ACC112 (cell line): ENCODE measurements around the gene PTPRJ.

ENCODE experiments used
- H2AFZ ChIP-seq: fragments of 200-600 bp; sonication (generic); one replicate; pipeline ENCODE4 v1.6.0; 2017; ENCODE audit warnings: antibody characterized with exemption, low read length; ENCODE audit not compliant: unreplicated experiment
- H3K27ac ChIP-seq: fragments of 200-600 bp; sonication (generic); 2 replicates; pipeline ENCODE4 v1.5.1; 2014; ENCODE audit warnings: low read depth, mild to moderate bottlenecking, antibody characterized with exemption, low read length, moderate library complexity
- H3K27me3 ChIP-seq: fragments of 200-600 bp; sonication (generic); 2 replicates; pipeline ENCODE4 v1.6.1; 2014; ENCODE audit warnings: mild to moderate bottlenecking, antibody characterized with exemption, low read length, moderate library complexity, mixed read lengths; ENCODE audit not compliant: insufficient read depth
- H3K36me3 ChIP-seq: fragments of 200-600 bp; sonication (generic); 2 replicates; pipeline ENCODE4 v1.6.1; 2016; ENCODE audit warnings: mild to moderate bottlenecking, antibody characterized with exemption, low read length, moderate library complexity, mixed read lengths; ENCODE audit not compliant: insufficient read depth
- H3K4me1 ChIP-seq: fragments of 200-600 bp; sonication (generic); one replicate; pipeline ENCODE4 v1.6.1; 2016; ENCODE audit warnings: low read length, mixed read lengths; ENCODE audit not compliant: insufficient read depth, unreplicated experiment, control insufficient read depth
- H3K4me3 ChIP-seq: fragments of 200-600 bp; sonication (generic); 2 replicates; pipeline ENCODE4 v1.5.1; 2014; ENCODE audit warnings: mild to moderate bottlenecking, low read depth, low read length
- H3K79me2 ChIP-seq: fragments of 200-600 bp; sonication (generic); one replicate; pipeline ENCODE4 v1.6.0; 2016; ENCODE audit warnings: low read length; ENCODE audit not compliant: control insufficient read depth, unreplicated experiment, insufficient read depth

The PTPRJ gene

DNA sequence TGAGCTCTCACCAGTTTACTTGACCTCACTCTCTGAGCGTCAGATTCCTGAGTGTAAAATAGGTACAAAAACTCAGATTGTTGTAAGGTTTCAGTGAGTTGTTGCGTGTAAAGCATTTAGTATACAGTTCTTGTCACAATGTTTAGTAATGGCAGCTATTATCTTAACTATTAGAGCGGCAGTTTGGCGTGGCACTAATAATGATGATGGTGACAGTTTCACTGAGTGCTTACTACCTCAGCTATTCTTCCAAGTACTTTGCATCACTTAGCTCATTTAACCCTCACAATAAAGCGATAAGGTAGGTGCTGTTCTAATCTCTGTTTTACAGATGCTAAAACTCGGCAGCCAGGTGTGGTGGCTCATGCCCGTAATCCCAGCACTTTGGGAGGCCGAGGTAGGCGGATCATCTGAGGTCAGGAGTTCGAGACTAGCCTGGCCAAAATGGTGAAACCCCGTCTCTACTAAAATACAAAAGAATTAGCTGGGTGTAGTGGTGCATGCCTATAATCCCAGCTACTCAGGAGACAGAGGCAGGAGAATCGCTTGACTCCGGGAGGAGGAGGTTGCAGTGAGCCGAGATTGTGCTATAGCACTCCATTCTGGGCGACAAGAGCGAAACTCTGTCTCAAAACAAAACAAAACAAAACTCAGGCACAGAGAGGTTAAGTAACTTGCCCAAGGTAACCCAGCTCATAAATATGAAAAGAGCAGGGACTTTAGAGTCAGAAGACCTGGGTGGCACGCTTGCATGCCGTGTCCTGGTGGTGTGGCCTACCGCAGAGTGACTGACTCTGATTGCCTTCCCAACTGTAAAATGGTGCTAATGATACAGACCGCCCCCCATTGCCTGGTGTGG lies 76.2 kb downstream of the PTPRJ start:
- Histone ChIP-seq H3K27ac (no peak overlapping the region), H3K4me1 (peaks cover 19% of the 10 kb centered on the region), H3K79me2 (peaks cover 7% of the 10 kb centered on the region), H3K27me3 (no peaks in the 10 kb centered on the region), H3K36me3 (no peaks in the 10 kb centered on the region), H2AFZ (no peak overlapping the region), H3K4me3 (no peak overlapping the region)

DNA sequence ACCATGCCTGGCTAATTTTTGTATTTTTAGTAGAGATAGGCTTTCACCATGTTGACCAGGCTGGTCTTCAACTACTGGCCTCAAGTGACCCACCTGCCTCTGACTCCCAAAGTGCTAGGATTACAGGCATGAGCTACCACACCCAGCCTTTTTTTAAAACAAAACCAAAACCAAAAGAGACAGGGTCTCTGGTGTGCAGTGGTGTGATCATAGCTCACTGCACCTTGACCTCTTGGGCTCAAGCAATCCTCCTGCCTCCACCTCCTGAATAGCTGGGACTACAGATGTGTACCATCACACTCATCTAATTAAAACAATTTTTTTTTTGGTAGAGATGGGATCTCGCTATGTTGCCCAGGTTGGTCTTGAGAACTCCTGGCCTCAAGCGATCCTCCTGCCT lies 77.7 kb downstream of the PTPRJ start:
- Histone ChIP-seq H3K36me3 (no peaks in the 10 kb centered on the region), H3K4me3 (no peak overlapping the region), H3K27ac (no peak overlapping the region), H3K79me2 (peaks cover 11% of the 10 kb centered on the region), H3K4me1 (peaks cover 16% of the 10 kb centered on the region), H2AFZ (no peak overlapping the region), H3K27me3 (no peaks in the 10 kb centered on the region)

DNA sequence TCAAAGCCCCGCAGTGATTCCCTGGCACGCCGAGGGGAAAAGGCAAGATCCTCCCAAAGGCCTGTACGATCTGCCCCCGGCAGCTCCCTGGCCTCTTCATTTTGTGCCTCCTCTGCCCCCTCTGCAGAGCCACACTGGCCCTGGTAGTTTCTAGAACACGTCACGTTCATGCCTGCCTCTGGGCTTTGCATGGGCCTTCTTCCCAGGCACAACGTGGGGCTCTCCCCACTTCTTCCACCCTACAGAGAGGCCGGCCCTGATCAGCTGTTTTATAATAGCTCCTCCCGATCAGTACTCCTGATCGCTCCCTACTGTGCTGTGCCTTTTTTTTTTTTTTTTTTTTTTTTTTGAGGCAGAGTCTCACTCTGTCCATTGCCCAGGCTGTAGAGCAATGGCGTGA lies 78.4 kb downstream of the PTPRJ start:
- Histone ChIP-seq H3K4me1 (peaks cover 21% of the 10 kb centered on the region), H3K36me3 (no peaks in the 10 kb centered on the region), H3K79me2 (peaks cover 11% of the 10 kb centered on the region), H3K4me3 (no peak overlapping the region), H3K27me3 (no peaks in the 10 kb centered on the region), H3K27ac (no peak overlapping the region), H2AFZ (no peak overlapping the region)

DNA sequence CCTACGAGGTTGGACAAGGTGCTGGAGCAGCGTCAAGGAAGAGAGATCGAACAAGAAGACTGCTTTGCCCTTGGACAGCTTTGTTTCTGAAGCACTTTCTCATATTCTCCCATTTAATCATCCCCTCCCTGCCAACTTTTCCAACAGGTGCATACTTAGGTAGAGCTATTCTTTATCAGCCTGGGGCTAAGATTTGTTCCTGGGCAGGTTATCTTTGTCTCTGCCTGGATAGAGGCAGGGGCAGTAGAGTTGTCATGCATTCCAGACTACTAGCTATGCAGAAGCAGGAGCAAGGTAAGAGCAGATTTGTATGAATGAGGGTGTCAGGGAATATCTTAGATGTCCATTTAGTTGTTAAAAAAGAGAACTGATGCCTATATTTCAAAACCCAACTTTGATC lies 82.3 kb downstream of the PTPRJ start:
- Histone ChIP-seq H3K27ac (peak overlapping the region; percentile 92), H3K27me3 (no peaks in the 10 kb centered on the region), H3K4me1 (peaks cover 37% of the 10 kb centered on the region), H2AFZ (no peak overlapping the region), H3K79me2 (peaks cover 20% of the 10 kb centered on the region), H3K36me3 (no peaks in the 10 kb centered on the region), H3K4me3 (no peak overlapping the region)

DNA sequence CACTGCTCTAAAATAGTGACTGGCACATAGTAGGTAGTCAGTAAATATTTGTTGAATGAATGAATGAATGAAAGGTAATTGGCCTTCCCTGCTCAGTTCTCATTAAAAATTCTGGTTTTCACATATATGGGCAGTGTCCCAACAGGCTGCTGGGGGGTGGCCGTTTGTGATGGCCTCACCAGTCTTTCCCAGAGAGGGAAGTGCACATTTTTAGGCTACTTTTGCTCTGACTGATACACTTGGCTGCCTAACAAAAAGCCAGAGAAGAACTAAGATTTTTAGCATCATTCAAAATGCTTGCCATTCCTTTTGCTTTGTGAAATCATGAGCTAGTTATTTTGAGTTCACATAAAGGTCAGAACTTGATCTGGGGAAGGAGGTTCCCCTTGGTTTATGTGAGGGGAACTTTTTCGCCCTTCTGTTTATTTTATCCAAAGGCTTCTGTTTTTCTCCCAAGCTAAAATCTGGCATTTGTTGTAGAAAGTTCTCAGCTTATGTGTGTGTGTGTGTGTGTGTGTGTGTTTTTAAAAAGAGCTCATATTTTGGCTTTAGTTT lies 83.1 kb downstream of the PTPRJ start:
- no peaks in the 10 kb centered on the region for H3K36me3 ChIP-seq
- peaks cover 20% of the 10 kb centered on the region for H3K79me2 ChIP-seq
- H3K27ac ChIP-seq, result peak overlapping the region; percentile 92
- H3K4me1 ChIP-seq, result peaks cover 37% of the 10 kb centered on the region
- H3K4me3 ChIP-seq, result peak overlapping the region; percentile 54
- H2AFZ ChIP-seq, result peak overlapping the region; percentile 2
- H3K27me3 ChIP-seq, result no peaks in the 10 kb centered on the region

DNA sequence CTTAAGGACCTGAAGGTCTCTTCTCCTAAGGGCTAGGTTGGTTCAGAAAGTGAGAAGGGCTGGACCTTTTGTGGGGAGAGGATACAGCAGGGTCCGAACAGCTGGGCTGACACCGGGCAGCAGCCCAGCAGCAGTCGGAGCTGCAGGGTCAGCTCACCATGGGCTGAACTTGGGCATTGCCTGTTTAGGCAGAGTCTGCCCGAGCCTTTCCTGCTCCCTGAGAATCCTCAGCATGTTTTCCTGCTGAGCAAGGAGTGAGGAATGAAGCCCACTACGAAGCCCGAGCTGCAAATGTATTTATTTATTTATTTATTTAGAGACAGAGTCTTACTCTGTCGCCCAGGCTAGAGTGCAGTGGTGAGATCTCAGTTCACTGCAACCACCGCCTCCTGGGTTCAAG lies 83.9 kb downstream of the PTPRJ start:
- Histone ChIP-seq H2AFZ (peak overlapping the region; percentile 48), H3K27ac (peak overlapping the region; percentile 92), H3K79me2 (peaks cover 20% of the 10 kb centered on the region), H3K4me1 (peaks cover 37% of the 10 kb centered on the region), H3K27me3 (no peaks in the 10 kb centered on the region), H3K4me3 (peak overlapping the region; percentile 54), H3K36me3 (no peaks in the 10 kb centered on the region)

DNA sequence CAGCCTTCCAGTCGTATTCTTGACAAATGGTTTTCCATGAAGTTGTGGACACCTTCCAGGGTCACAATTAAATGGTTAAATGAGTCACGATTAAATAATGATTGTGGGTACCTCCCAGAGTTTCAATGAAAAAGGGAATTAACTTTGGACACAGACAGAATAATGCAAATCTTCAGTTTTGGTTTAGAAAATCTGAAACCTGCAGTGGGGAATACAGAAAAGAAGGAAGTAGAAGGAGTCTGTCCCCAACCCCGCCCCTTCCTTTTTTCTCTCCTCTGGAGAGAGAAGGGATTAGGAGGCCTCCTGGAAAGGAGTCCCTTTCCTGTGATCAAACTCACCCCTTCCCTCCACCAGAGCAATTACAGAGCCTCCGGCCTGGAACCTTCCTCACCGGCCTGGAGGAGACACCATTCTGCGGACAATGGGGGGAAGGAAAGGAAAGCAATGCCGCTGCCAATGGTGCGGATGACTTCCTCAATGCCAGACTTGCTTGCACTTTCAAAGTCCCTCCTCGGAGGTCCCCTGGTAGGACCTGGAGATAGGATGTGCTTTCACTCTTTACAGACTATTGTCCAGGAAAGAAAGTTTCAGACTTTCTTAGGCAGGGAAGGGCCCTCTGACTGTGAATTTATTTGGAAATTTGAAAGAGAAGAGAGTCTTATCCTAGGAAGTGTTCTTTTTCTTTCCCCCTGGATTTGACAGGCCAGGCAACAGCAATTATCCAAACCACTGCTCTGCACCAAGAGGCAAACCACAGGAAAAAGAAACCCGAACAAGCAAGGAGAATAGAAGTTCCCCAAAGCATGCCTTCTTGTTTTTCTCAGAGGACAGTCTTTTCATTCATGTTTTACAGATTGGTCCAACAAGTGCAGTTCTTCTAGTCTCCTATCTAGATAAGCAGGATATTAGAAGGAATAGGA lies 86.8 kb downstream of the PTPRJ start:
- Histone ChIP-seq H3K27ac (no peak overlapping the region), H3K4me3 (peak overlapping the region; percentile 18; the same call in 1 of the 2 replicates), H3K4me1 (peaks cover 37% of the 10 kb centered on the region), H2AFZ (no peak overlapping the region), H3K36me3 (peaks cover 5% of the 10 kb centered on the region; the same call in 1 of the 2 replicates), H3K79me2 (peaks cover 11% of the 10 kb centered on the region), H3K27me3 (no peaks in the 10 kb centered on the region)

DNA sequence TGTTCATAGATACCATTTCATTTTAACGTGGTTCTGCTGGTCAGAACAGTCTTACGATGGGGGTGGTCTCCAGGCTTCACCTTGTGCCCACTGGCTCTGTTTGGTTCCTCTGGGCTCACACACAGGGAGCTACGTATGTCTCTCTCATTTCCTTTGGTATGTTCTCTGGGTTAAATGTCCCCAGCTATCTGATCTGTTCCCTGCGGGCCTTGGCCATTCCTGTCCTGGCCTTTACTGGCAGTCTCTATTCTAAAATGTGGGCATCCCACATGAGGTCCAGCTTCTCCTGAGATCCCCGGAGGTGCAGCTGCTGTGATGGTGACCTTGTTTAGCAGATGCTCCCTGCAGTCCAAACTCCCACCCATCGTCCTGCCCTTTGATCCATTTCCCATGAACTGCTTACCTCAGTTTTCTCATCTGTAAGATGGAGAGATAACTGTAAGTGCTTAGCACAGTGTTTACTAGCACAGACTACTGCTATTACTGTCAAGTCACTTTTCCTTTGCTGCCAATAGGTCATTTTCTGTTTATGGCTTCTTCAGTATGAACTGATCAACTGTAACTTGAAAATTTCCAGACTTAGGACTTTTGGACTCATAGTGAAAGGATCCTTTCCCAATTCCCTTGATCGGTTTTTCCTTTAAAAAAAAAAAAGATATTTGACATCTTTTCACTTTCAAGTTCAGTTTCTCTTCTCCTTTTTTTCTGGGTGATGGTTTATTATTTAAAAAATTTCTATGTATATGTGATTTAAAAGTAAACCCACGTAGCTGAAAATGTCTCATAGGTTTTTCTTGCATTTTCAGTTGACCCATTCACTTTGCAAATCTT lies 92.9 kb downstream of the PTPRJ start:
- no peak overlapping the region for H3K27ac ChIP-seq
- no peaks in the 10 kb centered on the region for H3K79me2 ChIP-seq
- H3K27me3 ChIP-seq, result no peaks in the 10 kb centered on the region
- H3K36me3 ChIP-seq, result peaks cover 5% of the 10 kb centered on the region; the same call in 1 of the 2 replicates
- no peak overlapping the region for H3K4me3 ChIP-seq
- no peaks in the 10 kb centered on the region for H3K4me1 ChIP-seq
- H2AFZ ChIP-seq, result no peak overlapping the region

DNA sequence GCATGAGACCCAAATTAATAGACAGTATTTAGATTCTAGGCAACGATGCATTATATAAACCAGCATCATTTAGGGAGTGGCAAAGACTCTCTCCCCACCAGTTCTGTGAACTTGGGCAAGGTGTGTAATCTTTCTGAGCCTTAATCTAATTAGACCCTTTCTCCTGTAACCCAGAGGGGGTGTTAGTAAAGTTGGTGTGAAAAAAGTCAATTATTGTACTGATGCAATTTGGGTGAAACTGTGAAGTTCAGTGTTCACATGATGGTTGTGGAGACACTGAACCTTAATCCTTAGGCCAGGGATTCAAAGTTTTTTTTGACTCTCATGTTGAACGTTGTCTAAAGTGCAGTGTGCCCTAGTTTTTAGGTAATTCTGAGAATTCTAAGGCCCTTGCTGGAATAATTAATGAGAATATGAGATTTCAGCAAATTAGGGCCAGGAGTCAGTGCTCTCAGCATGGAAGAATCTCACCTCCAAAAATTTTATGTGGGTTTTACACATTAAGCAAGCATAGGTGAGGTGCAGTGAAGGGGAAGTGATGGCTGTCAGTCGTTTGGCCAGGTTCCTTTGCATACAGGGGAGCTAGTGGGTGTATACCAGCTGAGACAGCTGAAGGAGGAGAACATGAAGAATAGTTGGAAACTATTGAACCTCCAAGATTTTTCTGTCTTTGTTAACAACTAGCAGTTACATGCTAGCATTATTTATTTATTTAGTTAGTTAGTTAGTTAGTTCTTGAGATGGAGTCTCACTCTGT lies 94.2 kb downstream of the PTPRJ start:
- Histone ChIP-seq H3K27ac (no peak overlapping the region), H2AFZ (no peak overlapping the region), H3K4me1 (no peaks in the 10 kb centered on the region), H3K27me3 (no peaks in the 10 kb centered on the region), H3K36me3 (peaks cover 4% of the 10 kb centered on the region; the same call in 1 of the 2 replicates), H3K79me2 (no peaks in the 10 kb centered on the region), H3K4me3 (no peak overlapping the region)
